Astrocyte of the hippocampus (primary cell): ENCODE results near the gene AREL1.

ENCODE experiments used
- DNase-seq: peaks from one replicate; pipeline ENCODE4 v3.0.0; 2011; ENCODE audit warnings: low read depth, low spot score

Gene AREL1

DNA sequence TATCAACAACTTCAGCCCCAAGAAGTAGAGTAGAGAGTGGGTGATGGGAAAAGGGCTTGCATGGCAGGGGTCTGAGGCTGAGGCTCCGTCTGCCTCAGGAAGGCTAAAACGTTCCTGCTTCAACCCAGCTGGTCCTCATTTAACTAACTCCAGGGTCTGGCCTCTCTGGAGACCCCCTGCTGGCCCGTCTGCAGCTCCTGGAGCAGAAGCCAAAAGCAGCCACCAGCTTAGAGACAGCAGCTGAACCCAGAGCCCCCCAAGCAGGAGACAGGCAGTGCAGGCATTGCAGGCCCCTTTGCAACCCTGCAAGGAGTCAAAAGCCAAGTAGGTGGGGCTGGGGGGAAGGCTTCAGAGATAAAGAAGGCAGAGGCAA is 75.7 kb downstream of the AREL1 start:
- DNase-seq, result no peak

DNA sequence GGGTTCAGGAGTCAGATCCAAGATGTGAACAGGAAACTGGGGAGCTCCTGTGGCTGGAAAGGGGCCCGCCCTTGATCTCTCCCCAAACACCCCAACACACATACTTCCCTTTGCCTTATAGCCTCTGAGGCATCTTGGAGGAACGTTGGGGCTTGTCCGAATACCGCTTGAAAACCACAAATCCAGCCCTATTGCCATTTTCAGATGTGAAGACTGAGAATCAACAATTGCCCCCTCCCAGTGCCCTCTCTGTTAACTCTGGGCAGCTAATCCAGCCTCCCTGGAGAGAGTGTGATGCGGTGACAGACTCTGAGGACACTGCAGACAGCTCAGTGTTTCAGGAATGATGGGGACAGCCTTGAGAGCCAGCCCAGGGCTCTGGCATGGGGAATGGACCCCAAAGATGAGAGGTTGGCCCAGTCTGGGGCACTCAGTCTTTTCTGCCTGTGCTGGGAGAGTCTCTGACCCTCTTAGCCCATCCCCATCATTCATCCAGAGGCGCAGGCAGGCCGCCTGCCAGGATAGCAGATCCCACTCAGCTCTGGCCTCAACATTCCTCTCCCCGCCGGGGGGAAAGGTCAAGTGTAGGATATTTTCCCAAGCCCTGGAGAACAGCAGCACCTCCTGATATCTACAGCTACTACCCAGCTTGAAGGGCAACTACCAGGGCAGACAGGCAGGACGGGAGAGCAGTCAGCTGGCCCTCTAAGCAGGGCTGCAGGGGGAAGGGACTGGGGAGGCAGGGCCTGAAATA is 76.3 kb downstream of the AREL1 start:
- peak; percentile 50 for DNase-seq

DNA sequence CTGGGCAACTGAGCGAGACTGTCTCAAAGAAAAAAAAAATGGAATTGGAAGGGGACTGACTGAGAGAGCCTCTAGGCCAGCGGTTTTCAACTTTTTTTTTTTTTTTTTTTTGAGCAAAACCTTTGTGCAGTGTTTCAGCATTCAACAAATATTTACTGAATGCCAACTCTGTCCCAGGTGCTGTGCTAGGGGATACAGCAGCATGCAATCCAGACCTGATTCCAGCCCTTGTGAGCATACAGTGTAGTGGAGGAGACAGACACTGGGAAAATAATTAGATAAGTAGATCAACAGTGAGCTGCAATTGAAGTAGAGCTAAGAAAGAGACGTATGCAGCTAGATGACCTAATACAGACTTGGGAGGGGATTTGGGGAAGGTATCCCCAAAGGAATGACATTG is 77.0 kb downstream of the AREL1 start:
- no peak for DNase-seq

DNA sequence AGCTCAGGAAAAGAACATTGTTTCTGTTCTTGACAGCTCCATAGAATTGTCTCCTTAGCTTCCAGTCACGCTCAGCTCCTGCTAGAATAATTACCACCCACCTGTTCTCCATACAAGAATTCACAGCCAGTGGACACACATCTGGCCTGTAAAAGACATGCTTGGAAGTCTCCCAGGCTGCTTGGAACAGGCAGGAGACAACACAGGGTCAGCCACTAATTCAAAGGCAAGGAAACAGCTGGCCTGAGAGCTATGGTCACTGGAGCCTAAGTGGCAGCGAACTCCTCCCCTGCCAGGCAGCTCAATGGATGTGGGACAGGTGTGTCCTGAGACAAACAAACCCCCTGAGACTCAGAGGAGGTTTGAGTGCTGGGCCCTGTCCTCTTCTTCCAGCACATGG is 77.9 kb downstream of the AREL1 start:
- no peak for DNase-seq

DNA sequence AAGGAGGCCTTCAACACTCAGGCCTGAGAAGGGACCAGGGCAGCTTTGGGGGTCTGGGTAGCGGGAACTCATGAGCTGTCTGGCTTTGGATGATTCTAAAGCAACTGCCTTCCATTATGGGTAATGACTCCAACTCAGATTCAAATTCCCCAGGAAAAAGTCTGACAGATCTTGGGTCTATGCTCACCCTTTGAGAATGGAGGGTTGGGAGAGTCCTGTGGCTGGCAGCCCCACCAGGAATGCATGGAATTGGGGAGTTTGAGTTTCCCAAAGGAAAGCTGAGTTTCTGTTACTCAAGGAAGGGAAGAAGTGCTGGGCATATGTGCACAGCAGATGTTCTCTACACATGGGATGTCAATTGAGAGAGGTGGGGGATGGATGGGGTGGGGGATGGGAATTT is 78.4 kb downstream of the AREL1 start:
- DNase-seq, result peak; percentile 53

DNA sequence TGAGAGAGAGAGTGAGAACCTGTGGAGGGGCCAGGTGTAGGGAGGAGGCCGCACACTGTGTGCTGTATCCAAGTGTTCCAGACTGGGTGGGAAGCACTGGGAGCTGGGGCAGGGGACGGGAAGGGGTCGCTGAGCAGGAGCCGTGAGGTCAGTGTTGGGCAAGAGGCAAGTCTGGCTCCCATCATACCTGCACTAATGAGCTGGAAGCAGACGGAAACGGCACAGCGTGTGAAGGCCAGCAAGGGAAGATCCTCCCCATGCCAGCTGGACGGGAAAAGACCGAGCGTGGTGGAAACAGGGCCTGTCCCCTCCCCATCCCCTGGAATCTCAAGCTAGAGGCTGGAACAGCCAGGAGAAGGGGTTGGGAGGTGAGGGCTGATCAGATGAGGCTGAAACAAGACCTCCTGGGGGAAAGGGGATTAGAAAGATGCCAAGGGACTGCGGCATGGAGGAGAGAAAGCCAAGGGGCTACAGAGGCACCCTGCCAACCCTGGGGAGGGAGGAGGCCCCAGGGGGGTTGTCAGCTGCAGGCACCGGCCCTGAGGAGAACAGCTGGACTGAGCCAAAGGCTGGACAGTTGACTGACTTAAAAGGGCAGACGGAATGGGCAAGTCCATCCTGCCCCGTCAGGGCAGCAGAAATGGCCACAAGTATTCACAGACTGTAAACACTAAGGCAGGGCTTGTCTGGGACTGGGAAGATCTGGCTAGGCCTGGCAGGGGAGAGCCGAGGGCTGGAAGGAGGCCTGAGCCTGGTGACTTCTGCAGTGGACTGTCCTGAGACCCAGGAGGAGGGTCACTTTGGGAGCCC is 81.8 kb downstream of the AREL1 start:
- DNase-seq, result no peak

DNA sequence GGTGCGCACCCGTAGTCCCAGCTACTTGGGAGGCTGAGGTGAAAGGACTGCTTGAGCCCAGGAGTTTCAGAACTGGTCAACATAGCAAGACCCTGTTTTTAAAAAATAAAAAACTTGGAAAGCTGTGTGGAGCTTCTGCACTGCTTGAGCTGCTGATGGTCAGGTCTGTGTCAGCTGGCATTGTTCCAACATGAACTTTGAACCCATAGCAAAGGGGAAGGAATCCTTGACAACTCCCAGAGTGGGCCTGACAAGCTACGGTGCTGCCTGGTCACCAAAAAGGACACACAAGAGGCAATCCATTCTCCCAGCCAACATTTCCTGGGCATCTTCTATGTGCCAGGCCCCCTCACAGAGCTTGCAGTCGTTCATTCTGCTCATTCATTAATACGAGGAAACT is 84.5 kb downstream of the AREL1 start:
- no peak for DNase-seq

DNA sequence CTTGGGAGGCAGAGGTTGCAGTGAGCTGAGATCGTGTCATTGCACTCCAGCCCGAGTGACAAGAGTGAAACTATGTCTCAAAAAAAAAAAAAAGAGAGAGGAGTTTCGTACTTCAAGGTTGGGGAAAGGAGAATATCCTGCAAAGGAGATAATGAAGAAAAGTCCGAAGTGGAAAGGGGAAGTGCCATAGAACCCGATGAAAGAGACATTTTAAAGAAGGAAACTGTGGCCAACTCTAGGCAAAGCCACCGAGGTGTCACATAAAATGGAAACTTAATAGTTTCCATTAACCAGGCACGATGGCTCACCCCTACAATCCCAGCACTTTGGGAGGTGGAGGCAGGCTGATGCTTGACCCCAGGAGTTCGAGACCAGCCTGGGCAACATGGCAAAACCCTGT is 85.8 kb downstream of the AREL1 start:
- no peak for DNase-seq

DNA sequence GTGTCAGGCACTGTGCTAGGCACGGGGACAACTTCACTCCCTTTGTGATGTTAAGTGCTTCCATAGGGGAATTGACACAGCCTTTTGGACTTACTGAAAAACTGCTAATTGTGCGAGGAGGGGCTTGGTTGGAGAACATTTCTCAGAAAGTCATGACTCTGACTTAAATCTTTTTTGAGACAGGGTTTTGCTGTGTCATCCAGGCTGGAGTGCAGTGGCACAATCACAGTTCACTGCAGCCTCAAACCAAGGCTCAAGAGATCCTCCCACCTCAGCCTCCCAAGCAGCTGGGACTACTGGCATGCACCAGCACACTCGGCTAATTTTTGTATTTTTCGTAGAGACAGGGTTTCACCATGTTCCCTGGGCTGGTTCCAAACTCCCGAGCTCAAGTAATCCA is 90.6 kb downstream of the AREL1 start:
- DNase-seq, result no peak

DNA sequence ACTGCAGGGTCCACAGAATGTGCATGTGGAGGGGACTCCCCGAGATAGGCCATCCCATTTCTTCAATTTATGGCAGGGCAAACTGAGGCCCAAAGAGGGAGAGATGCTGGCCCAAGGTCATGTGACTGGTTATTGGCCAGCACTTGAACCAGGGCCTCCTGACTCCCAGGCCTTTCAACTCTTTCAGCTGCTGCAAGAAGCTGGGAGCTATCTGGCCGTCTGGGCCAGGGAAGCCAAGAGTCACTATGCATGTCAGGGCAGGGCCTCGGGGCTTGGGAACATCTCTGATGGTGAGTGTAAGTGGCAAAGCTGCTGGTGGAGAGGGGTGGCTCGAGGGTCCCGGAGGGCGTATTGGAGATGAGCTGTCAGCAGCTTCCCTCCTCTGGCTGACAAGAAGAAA is 91.3 kb downstream of the AREL1 start:
- no peak for DNase-seq

DNA sequence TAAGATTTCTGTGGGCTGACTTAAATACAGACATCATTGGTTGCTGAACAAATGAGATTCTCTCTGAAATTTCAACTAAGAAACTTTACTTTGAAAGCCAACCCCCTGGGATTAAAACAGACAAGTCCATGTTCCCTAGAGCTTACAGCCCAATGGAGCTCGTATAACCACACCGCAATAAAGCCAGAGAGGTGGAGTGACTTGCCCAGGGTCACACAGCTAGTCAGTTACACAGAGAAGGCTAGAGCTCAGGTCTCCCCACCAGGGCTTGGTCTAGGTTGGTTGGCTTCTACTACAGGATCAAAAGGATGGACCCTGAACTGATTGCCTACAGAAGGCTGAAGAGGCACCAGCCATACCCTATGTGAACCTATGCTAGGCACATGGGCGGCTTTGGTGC is 92.0 kb downstream of the AREL1 start:
- no peak for DNase-seq

DNA sequence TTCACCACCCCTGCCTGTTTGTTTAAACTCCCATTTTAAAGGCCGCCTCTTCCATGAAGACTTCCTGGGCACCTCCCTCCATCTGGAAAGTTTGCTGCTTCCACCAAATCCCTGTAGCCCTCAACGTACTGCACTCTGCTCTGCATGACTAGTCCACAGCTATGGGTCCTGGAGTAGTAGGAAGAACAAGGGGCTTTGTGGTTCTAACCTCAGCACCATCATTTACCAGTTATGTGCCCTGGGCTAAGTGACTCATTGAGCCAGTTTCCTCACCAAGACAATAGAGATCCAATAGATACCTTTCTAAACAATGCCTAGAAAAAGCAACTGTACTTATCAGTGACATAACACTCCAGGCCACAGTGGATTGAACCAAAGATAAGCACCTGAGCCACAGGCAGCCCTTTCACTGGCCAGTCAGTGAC is 92.4 kb downstream of the AREL1 start:
- DNase-seq, result peak; percentile 95

DNA sequence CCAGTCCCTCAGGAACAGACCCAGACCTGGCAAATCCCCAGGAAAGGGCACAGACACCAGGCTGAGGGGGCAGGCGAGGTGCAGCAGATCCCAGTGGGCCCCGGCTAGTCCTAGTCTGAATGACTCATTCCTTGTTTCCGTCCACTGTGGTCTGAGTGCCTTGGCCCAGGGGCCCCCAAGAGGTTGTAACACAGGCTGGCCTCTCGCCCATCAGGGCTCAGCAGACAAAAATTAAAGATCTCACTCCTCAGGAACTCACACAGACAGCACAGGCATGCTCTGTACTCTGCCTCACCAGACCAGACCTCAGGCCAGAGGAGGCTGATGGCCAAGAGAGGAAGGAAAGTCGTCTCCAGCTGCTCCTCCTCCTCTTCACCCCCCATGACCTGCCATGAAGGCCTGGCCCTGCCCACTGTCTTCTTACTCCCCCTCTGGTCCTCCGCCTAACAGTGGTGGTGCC is 93.2 kb downstream of the AREL1 start:
- peak; percentile 98 for DNase-seq

DNA sequence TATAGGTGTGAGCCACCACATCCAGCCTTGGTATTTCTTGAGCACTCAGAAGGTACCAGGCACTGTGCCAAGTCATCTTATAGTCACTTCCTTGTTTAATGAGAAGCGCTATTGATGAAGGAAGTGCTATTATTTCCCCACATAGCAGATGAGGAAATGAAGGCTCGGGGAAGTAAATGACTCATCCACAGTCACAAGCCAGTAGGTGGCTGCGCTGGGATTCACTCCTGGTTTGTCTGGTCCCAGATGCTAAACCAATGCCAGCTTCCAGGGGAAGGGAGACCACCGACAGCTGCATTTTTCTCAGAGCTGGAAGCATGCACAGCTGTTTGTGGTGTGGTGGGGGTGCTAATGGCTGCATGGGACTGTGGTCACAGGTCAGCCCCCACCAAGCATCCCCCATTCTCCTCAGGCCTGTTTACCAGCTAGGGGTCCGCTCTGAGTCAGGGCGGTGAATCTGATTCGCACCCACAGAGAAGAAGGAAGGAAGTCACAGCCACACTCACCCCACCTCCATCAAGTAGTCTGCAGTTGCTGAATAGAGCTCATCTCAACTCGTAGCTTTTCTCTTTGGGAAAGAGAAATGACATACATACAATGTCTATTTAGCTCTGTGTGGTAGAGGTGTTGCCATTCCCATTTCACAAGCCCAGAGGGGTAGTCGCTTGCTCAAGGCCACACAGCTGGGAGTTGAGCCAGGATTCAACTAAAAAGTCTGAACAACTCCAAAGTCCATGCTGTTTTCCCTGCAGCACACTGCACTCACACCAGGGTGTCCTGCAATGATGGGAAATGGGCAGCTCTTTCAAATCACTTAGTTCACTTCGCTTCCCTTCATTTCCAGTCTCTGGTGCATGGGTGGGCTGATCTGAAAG is 94.6 kb downstream of the AREL1 start:
- peak; percentile 63 for DNase-seq

DNA sequence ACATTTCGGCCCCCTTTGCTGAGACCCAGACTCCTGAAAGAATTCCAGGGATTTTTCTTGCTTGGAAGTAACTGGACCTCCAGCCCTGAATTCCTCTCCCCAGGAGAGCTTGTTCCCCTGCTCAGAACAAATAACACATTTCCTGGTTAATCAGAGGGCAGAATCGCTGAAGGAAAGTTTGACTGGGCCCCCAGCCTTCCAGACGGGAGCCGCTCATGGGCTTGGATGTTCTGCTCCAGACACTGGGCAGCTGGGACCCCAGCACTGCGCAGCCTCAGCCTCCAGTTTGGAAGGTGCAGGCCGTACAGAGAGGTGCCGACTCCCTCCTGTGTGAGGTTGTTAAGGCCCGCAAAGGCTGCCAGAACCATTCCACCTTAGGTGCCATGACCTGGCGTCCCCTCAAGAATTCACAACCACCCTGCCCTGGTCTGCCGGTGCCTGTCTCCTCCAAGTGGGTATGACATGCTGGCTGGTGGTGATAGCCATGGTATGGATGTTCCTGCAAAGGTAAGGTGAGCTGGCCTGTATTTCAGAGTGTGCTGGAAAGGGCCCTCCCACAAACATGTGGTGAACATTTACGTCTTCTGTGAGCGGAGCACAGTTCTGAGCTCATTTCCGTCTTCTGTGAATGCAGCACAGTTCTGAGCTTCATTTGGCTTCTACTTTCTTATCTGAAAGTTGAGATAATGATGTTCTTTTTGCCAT is 95.7 kb downstream of the AREL1 start:
- peak; percentile 85 for DNase-seq

DNA sequence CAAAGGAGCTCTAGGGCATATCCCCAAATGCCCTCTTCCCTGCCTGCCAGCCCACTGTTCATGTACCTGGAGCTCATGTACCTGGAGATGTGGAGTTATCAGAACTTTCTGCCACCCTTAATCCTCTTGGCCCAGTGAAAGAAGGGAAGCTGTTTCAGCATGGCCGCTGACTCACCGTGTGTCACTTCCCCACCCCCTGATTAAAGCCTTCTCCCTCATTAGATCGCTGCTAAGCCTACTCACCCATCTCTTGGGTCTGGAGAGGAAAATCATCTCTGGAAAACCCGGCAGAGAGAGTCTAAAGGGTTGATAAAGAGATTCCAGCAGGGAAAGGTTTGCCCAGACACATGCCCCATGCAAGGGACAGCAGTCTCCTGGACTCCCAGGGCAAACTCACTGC is 96.4 kb downstream of the AREL1 start:
- DNase-seq, result peak; percentile 91

DNA sequence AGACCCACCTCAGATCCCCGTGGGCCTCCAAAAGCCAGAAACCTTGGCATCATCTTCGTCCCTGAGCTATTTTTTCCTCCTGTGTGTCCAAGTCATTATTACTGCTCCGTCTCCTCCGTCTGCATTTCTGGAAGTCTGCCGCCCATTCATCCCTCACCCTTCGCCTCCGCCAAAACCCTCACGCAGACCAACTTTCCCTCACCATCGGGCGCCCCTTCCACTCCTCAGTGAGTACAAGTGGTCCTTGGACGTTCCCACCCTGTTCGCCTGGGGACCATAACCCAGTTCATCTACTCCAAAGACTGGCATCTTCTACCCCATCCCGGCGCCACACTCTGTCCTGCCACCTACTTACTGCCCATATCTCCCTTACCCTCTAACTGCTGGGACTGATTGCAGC is 97.1 kb downstream of the AREL1 start:
- DNase-seq, result no peak

DNA sequence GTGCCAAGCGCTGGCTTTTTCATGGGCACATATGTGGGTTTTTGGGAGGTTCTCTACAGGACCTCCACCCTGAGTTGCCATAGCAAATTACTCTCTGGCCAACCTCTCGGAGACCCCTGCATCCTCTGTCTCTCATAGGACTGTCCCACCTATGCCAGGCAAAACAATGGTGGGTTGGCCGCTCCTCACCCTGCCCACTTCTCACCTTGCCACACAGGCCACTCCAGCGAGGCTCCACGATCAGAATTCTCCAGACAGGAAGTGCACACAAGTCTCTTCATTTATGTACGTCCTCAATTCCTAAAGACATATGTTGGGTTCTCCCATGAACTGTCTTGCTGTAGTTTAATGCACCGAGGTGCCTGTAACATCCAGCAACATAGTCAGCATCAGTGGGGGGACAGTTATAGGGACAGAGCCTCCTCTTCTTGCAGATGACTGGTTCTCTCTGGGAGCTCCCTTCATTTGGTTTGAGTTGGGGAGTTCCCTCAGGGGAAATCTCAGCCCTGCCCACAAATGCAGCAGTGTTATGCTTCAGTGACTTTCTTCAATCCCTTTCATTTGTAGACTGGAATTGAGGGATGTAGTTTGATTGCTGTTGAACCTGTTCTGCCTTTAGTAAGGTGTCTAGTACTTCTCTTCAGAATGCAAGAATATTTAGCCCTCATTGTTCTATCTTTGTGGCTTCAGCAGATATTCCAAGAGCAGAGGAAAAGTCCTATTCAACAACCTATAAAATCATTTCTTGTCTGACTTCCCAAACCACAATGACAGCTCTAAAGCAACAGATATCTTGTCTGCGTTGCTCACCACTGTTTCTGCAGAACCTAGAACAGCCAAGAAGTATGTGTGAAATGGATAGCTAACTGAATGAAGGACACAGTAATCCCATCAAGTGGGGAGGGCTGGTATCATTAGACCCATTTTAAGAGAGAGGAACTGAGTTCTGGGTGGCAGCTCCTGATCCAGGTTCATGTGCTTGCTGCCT is 98.1 kb downstream of the AREL1 start:
- no peak for DNase-seq

DNA sequence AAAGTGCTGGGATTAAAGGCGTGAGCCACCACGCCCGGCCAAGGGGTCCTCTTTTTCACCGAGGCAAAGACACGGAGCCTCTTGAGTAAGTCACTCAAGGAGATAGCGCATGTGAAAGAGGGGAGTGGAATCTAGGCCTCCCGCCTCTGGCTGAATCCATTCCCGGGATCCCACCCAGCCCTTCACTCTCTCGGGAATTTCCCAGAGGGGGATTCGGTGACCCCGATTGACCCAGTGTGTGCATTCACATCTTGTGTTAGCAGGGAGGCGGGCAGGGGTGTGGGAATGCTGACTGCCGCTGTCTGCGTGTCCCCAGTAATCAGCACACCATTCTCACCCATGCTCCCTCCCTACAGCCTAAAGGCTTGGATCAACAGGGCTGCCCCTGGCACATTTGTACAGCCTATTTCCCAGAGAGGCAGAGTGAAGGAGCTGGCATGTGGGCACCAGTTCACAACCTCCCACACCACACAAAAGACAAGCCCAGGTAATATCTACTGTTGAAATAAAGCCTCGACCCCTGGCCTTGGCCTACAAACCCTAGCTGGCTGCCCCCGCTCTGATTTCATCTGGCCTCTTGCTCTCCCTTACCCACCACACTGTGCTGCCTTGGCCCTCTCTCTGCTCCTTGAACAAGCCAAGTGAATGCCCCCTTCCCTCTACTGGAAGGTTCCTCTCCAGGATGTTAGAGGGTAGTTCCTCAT is 99.5 kb downstream of the AREL1 start:
- DNase-seq, result no peak
